H54 (cell line): ENCODE results near the gene KRCC1.
"Not testable (repeated sequence)": the region's sequence is repeated elsewhere in the genome, so short reads cannot be mapped to it uniquely, and the experiment has no call there.

Source experiments
- DNase-seq: peaks from one replicate; pipeline ENCODE4 v3.0.0; 2011; ENCODE audit warnings: low spot score, mixed read lengths; ENCODE audit not compliant: insufficient read length
- FAIRE-seq: peaks from 3 replicates; lab custom pipeline; 2011; peaks lifted over from hg19 to GRCh38; lab: Jason Lieb, UNC
- POLR2A ChIP-seq: IDR thresholded peaks from 2 replicates; pipeline ENCODE4 v1.6.1; 2011; ENCODE audit warnings: low read depth, mild to moderate bottlenecking, low read length

Gene KRCC1

GRCh38 chr2:88066543-88066942, 11.0 kb upstream of the KRCC1 start:
- no peak for FAIRE-seq
- TF ChIP-seq POLR2A: no peak
- no peak for DNase-seq

- no peak for TF ChIP-seq POLR2A
- no peak for DNase-seq
- FAIRE-seq: no peak
These were observed 5.7 kb upstream of the KRCC1 start for GRCh38 chr2:88061295-88061694.

- TF ChIP-seq POLR2A: no peak
- FAIRE-seq: no peak
- no peak for DNase-seq
These were observed 5.3 kb upstream of the KRCC1 start for GRCh38 chr2:88060907-88061275.

GRCh38 chr2:88059979-88060906, 4.7 kb upstream of the KRCC1 start:
- FAIRE-seq: peak; percentile 83
- TF ChIP-seq POLR2A: no peak
- DNase-seq: peak; percentile 35

- no peak for FAIRE-seq
- no peak for DNase-seq
These were observed 2.6 kb upstream of the KRCC1 start for GRCh38 chr2:88058191-88058590.

GRCh38 chr2:88057437-88057844, 1.9 kb upstream of the KRCC1 start:
- FAIRE-seq (no peak), DNase-seq (no peak)
- TF ChIP-seq POLR2A: no peak

More at GRCh38 chr2:88058191-88058590, 2.6 kb upstream of the KRCC1 start:
- TF ChIP-seq POLR2A: no peak

GRCh38 chr2:88054782-88055370, 707 bp downstream of the KRCC1 start:
- DNase-seq (peak; percentile 16), FAIRE-seq (no peak)
- no peak for TF ChIP-seq POLR2A

GRCh38 chr2:88053934-88054781, 1.4 kb downstream of the KRCC1 start:
- no peak for TF ChIP-seq POLR2A
- DNase-seq (no peak), FAIRE-seq (no peak)

- DNase-seq: no peak
- no peak for FAIRE-seq
- no peak for TF ChIP-seq POLR2A
These were observed 2.3 kb downstream of the KRCC1 start for GRCh38 chr2:88053296-88053695.

- no peak for DNase-seq
- no peak for FAIRE-seq
These were observed 3.8 kb downstream of the KRCC1 start for GRCh38 chr2:88051792-88052191.

GRCh38 chr2:88049622-88050021, 6.0 kb downstream of the KRCC1 start:
- DNase-seq: no peak
- TF ChIP-seq POLR2A: no peak
- no peak for FAIRE-seq

More at GRCh38 chr2:88051792-88052191, 3.8 kb downstream of the KRCC1 start:
- TF ChIP-seq POLR2A: no peak

GRCh38 chr2:88048541-88048940, 7.0 kb downstream of the KRCC1 start:
- TF ChIP-seq POLR2A: no peak
- DNase-seq (no peak), FAIRE-seq (no peak)

GRCh38 chr2:88045561-88045960, 10.0 kb downstream of the KRCC1 start:
- not testable (repeated sequence) for FAIRE-seq

GRCh38 chr2:88042476-88042875, 13.1 kb downstream of the KRCC1 start:
- DNase-seq: no peak
- no peak for TF ChIP-seq POLR2A
- FAIRE-seq: no peak

More at GRCh38 chr2:88045561-88045960, 10.0 kb downstream of the KRCC1 start:
- not testable (repeated sequence) for DNase-seq
